HG02852 (cell line): ENCODE results near the gene ADGRG1.
"Not testable (repeated sequence)": the region's sequence is repeated elsewhere in the genome, so short reads cannot be mapped to it uniquely, and the experiment has no call there.

ENCODE experiments used
- ATAC-seq: cut with Tn5 transposase; IDR thresholded peaks from one replicate; pipeline ENCODE4 v1.9.1; 2021; ENCODE audit warnings: mild to moderate bottlenecking, moderate library complexity; ENCODE audit not compliant: unreplicated experiment

The ADGRG1 gene

DNA sequence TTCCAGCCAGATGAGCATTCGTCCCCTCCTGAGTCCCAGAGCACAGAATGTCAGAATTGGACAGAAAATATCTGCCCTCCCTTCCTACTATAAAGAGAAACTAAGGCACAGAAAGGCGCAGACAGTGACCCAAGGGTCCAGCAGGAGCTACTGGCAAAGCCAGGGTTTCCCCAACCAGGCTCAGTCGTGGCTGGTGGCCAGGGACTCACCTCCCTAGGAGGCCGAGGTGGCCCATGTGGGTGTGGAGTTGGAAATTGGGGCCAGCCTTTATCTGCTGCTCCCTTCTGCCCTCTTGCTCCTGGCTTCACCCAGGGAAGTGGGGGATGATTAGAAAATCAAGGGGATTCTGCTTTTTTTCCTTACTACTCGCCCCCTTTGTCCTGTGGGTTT is 67.2 kb downstream of the ADGRG1 start:
- ATAC-seq, result no peak

DNA sequence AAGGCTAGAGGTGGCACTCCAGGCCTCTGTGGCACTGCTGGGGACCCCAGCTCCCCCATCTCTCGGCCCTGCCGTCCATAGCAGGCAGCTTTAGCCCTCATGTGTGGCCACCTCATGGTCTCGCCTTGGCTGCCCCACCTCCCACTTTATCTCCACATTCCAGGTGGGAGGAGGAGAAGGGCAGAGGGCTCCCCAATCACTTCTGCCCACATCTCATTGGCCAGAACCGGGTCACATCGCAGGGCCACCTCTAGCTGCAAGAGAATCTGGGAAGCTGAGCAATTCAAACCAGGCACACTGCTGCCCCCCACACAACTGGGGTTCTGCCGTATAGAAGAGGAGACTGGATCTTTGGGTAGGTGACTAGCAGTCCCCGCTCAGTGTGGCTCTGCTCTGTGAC is 67.8 kb downstream of the ADGRG1 start:
- ATAC-seq, result no peak

DNA sequence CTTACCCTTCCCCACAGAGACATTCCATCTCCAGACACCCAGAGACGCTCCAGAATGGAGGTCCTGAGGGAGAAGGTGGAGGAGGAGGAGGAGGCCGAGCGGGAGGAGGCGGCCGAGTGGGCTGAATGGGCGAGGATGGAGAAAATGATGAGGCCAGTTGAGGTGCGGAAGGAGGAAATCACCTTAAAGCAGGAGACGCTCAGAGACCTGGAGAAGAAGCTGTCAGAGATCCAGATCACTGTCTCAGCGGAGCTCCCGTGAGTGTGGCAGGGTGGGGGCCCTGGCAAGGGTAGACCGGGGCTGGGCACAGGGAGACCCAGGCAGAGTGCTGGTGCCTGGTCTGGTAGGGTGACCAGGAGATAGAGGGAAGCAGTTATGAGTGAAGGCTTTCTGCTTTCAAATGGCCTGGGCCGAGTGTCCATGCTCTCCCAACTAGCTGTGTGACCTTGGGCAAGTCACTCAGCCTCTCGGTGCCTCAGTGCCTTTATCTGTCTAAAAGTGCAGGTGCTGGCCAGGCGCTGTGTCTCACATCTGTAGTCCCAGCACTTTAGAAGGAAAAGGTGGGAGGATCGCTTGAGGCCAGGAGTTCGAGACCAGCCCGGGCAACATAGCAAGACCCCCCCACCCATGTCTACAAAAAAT is 69.6 kb downstream of the ADGRG1 start:
- no peak for ATAC-seq

DNA sequence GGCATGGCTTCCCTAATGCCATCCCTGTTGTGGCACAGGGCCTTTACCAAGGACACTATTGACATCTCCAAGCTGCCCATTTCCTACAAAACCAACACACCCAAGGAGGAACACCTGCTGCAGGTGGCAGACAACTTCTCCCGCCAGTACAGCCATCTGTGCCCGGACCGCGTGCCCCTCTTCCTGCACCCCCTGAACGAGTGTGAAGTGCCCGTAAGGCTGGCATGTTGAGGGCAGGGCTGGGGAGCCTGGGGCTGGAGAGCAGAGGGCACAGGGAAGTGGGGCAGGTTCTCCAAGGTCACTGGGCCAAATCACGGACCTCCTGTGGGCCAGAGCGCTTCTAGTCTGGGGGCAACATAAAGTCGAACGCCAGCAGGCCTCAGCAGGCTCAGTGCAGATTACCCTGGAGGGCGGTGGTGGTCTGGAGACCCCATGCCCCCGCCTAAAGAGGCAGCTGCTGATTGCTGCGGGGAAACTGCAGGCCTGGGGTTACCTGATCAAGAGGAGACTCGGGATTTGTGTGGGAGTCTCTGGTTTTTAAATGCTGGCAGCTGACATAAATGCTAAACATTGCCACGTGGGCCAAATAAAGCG is 70.5 kb downstream of the ADGRG1 start:
- ATAC-seq, result no peak

DNA sequence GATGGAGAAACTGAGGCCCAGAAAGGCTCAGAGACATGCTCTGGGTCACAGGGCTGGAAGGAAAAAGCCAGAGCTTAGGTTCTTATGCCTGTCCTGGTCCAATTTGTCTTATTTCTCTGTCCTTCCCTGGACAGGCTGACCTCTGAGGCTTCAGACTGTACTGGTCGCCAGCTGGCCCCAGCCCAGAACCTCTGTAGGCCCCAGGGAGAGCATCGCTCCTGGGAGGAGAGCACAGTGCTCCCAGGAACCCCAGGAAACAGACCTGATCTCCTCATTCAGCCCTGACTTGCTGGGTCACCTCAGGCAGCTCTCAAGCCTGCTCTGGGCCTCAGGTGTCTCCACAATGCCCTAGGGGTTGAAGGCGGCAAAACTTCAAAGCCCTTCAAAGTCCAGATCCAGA is 71.1 kb downstream of the ADGRG1 start:
- no peak for ATAC-seq

DNA sequence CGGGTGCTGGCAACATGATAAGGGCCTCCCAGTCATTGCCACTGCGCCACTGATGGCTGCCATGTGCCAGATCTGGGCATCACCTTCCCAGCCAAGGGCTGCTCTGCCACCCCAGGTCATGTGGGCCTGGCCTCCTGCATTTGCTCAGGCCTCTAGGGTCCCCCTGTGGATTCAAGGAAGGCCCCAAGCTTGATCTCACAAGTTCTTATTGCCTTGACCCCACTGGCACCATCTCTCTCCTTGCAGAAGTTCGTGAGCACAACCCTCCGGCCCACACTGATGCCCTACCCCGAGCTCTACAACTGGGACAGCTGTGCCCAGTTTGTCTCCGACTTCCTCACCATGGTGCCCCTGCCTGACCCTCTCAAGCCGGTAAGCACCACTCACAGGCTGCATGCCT is 71.5 kb downstream of the ADGRG1 start:
- no peak for ATAC-seq

DNA sequence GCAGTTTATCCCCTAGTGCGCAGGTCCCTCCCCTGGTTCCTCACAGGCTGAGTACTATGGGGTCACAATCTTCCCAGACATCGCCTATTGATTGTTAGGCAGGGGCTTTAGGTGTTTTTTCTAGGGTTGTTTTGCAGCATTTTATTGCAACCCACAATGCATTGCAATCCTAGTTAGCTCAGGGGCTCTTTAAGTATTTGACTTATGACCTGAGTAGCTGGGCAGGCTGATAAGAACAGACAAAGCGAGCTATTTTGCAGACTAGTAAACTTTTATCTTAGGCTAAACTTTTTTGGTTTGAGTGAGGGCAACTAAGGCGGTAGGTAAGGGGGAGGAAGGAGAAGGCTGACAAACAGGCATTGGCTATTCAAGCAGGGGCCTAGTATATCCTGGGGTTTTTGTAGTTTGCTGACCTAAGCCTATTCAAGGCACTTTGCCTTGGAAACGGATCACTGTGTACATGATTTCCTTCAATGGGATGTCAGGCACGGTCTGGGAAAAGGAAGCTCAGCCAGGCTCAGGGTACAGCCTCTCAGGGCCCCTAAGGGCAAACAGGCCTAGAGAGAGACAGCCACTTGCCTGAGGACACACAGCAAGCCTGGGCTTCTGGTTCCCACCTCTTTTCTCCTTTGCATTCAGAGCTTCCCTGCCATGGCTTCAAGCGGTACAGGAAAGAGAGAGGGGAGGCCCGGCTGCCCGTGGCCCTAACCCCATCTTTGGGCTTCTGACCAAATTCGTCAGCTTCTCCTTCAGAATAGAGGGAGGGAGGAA is 72.5 kb downstream of the ADGRG1 start:
- no peak for ATAC-seq

DNA sequence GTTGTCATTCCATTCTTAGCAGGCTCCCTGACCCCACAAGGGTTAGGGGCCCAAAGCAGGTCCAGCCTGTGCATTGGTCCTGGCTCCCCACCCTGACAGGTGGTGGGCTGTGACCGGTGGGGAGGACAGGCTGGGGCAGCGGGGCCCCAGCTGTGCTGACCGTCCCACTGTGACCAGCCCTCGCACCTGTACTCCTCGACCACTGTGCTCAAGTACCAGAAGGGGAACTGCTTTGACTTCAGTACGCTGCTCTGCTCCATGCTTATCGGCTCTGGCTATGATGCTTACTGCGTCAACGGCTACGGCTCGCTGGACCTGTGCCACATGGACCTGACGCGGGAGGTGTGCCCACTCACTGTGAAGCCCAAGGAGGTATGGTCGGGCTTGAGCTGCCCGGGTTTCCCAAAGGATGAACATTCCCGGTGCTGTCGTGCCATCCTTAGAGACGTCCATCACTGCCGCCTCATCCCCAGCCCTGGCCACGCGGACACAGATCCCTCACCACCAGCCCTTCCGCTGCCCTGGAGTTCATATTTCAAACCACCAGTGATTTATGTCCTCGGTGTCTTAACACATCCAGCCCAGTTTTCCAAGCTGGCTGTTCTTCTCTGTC is 73.4 kb downstream of the ADGRG1 start:
- ATAC-seq, result no peak

DNA sequence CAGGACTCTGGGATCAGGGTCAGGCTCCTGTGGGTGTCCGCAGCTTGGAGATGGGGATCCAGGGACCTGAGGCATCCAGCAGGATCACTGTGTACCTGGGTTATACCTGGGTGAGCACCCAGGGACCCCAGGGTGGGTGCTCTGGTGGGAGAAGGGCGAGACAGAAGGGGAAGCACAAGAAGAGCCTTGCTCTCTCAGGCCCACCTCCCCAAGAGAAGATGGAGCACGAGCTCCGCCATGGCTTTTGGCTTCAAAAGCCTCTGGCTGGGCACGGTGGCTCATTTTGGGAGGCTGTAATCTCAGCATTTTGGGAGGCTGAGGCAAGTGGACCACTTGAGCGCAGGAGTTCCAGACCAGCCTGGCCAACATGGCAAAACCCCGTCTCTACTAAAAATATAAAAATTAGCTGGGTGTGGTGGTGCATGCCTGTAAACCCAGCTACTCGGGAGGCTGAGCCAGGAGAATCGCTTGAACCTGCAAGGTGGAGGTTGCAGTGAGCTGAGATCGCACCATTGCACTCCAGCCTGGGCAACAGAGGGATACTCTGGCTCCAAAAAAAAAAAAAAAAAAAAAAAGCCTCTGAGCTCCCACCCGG is 75.1 kb downstream of the ADGRG1 start:
- ATAC-seq, result no peak

DNA sequence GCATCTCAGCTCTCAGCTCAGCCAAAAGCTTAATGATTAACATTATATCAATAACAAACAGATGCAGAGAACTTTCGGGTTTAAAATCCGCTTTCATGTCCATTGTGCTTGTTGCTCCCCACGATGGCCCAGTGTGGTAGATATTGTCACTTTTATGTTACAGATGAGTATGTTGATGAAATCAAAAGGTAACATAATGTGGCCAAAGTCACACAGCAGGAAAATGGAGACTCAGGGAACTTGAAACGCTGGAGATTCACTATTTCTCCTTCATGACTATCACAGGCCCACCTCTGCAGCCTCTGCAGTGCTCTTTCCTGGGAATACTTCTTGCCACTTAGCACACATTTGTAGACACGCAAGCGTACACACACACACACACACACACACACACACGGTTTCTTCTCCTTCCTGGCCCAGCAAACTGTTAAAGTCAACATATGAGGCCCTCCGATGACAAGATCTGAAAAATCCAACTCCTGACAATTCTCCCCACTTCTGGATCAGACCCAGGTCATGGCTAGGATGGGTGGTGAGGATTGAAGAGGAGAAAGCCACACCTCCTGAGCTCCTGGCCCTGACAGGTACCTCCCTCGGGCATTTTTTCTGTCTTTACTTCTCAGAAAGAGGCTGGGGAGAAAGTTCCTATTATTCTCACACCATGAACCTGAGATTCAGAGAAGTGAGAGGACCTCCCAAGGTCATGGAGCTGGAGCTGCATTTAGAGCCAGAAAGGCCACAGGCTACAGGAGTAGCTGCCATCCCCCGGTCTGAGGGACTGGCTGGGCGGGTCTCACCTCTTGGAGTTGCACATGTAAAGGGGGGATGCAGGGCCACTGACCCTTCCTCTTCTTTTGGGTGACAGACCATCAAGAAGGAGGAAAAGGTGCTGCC is 75.8 kb downstream of the ADGRG1 start:
- ATAC-seq, result no peak

DNA sequence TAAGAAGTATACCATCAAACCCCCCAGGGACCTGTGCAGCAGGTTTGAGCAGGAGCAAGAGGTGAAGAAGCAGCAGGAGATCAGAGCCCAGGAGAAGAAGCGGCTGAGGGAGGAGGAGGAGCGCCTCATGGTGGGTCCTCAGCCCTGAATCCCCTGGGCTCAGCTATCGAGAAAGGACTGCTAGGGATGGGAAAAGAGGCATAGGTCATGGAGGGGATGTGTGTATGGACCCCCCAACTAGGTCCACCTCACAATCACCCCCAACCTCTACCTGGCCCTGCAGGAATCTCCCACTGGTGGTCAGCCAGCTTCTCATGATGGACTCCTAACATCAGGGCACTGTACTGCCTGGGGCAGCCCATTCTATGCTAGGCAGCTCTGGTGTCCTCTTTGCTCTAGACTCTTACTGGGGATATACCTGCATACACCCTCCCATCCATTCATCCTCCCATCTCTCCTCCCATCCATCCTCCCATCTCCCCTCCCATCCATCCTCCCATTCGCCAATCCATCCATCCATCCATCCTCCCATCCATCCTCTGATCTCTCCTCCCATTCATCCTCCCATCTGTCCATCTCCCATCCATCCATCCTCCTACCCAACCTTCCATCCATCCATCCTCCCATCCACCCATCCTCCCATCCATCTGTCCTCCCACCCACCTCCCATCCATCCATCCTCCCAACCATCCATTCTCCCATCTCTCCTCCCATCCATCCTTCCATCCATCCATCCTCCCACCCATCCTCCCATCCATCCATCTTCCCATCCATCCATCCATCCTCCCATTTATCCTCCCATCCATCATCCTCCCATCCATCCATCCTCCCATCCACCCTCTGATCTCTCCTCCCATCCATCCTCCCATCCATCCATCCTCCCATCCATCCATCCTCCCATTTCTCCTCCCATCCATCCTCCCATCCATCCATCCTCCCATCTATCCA is 76.7 kb downstream of the ADGRG1 start:
- no peak for ATAC-seq

DNA sequence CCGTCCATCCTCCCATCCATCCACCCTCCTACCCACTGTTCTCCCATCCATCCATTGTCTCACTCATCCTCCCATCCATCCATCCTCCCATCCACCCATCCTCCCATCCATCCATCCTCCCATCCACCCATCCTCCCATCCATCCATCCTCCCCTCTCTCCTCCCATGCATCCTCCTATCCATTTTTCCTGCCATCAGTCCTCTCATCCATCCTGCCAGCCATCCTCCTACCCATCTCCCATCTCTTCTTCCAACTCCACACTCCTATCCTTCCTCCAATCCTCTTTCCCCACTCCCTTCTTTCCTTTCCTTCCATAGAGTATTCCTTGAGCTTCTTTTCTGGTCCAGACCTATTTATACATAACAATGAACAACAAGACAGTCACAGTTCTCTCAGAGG is 78.3 kb downstream of the ADGRG1 start:
- ATAC-seq, result no peak

DNA sequence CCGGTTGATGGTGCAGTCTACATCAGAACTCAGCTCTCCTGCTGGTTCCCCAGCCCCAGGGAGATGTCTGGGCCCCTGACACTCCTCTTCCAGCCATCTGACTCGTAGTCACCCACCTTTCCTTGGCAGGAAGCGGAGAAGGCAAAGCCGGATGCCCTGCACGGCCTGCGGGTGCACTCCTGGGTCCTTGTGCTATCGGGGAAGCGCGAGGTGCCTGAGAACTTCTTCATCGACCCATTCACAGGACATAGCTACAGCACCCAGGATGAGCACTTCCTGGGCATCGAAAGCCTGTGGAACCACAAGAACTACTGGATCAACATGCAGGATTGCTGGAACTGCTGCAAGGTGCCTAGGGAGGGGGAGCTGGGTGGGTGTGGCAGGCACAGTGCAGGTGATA is 78.9 kb downstream of the ADGRG1 start:
- ATAC-seq, result no peak

DNA sequence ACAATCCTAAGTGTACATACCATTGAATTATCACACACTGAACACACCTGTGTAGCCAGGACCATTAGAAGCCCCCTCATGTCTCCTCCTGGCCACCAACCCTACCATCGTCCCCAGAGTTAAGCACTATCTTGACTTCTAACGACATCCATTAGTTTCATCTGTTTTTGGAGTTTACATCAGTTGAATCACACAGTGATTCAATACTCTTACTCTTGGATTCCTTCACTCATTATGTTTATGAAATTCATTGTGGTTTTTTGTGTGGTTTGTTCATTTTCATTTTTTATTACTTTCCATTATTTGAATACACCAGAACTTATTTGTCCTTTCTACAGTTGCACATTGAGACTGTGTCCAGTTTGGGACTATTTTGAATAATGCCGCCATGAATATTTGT is 79.7 kb downstream of the ADGRG1 start:
- no peak for ATAC-seq

DNA sequence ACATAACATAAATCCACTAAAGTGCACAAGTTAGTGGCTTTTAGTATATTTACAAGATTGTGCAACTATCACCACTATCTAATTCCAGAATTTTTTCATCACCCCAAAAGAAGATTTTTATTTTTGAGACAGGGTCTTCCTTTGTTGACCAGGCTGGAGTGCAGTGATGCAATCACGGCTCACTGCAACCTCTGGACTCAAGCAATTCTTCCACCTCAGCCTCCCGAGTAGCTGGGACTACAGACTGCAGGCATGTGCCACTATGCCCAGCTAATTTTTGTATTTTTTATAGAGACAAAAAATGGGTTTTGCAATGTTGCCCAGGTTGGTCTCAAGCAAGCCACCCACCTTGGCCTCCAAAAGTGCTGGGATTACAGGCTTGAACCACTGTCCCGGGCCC is 81.2 kb downstream of the ADGRG1 start:
- no peak for ATAC-seq

DNA sequence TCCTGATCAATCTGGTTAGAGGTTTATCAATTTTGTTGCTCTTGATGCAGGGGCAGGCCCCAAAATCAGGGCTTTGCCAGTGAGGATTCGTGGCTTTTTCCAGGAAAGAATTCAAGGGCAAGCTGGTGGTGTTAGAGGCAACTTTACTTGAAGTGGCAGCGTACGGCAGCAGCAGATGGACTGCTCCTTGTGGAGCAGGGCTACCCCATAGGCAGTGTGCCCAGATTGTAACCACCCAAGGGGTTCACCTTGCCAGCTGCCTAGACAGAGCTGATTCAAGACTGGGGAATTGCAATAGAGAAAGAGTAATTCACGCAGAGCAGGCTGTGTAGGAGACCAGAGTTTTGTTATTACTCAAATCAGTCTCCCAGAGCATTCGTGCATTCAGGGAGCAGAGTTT is 82.9 kb downstream of the ADGRG1 start:
- ATAC-seq, result no peak

DNA sequence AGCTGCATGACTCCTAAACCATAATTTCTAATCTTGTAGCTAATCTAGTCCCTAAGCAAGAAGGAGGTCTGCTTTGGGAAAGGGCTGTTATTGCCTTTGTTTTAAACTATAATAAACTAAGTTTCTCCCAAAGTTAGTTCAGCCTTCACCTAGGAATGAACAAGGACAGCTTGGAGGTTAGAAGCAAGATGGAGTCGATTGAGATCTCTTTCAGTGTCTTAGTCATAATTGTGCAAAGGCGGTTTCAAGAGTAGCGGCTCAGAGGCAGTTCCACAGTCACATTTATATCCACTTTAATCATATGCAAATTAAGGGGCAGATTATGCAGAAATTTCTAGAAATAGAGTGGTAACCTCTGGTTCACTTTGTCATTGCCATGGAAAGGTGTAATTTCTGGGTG is 83.6 kb downstream of the ADGRG1 start:
- ATAC-seq, result no peak

DNA sequence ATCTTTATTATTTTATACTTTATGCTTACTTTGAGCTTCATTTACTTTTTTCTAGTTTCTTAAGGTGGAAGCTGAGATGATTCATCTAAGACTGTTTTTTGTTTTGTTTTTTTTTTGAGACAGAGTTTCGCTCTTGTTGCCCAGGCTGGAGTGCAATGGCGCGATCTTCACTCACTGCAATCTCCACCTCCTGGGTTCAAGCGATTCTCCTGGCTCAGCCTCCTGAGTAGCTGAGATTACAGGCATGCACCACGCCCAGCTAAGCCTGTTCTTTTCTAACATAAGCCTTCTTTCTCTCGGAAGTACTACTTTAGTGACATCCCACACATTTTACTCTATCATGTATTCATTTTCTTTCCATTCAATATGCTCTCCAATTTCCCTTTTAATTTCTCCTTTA is 84.1 kb downstream of the ADGRG1 start:
- ATAC-seq, result not testable (repeated sequence)

DNA sequence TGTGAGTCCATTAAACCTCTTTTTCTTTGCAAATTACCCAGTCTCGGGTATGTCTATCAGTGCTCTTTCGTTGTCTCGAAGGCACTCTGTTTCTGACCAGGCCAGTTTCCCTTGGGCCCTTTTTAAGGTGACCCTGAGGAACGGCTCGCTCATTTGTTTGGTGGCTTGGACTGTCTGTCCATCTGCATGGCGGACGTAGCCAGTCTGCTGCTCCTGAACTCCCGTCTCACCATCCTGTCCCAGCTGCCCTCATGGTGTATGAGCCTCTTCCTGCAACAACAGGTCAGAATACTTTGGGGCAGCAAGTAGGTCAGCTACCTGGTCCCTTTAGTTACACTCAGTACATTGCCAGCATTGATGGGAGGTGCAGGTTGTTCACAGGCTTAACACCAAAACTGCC is 85.2 kb downstream of the ADGRG1 start:
- no peak for ATAC-seq
